Colonic mucosa (tissue), 4 donors: ENCODE measurements around the gene RPL21. TPM values are rescaled to one million over a fixed set of nuclear protein-coding genes. Genes with fewer than 3 reads are reported as not detected.

Experiments
- DNase-seq: peaks from one replicate; pipeline ENCODE4 v3.0.0-alpha.2; 2020
- H3K27ac ChIP-seq: fragments of 200-600 bp; one replicate; pipeline ENCODE4 v1.8.0; 2021
- H3K27me3 ChIP-seq: fragments of 200-600 bp; one replicate; pipeline ENCODE4 v1.8.0; 2021
- H3K36me3 ChIP-seq: fragments of 200-600 bp; one replicate; pipeline ENCODE4 v1.8.0; 2021
- H3K4me1 ChIP-seq: fragments of 200-600 bp; one replicate; pipeline ENCODE4 v1.8.0; 2021; ENCODE audit warnings: mild to moderate bottlenecking
- H3K4me3 ChIP-seq: fragments of 200-600 bp; one replicate; pipeline ENCODE4 v1.8.0; 2021
- H3K9ac ChIP-seq, 2 donors: one replicate each; pipeline ENCODE4 v1.7.0; 2013; ENCODE audit warnings: control low read depth in 2 of 2, low read depth in 2 of 2, low read length in 2 of 2
- H3K9me3 ChIP-seq: fragments of 200-600 bp; one replicate; pipeline ENCODE4 v1.8.0; 2021
- CTCF ChIP-seq: fragments of 200-600 bp; IDR thresholded peaks from one replicate; pipeline ENCODE4 v1.8.0; 2022; ENCODE audit warnings: antibody characterized with exemption, mild to moderate bottlenecking
- intact Hi-C: fragments of 100-400 bp; cut with DNase I; formaldehyde crosslinking; loops from one replicate; pipeline ENCODE4 v1.14.1; 2022
- total RNA-seq, 2 donors: library from RNA; stranded (reverse); fragmentation: NEBNext Ultra II Directional in 1 of 2; extraction: Animal tissue kit (Norgen Biotek cat#: 25700) in 1 of 2; gene quantifications; one replicate each; pipeline ENCODE4 v1.2.1, GENCODE V29; 2021
- donor health status: healthy.
- donor health status: DM: no; HTN: no; CAD: no.
- donor health status: DM: no; HTN: no; CAD: no.

The RPL21 gene
- total RNA-seq, 2 donors from 2014 or later: 795 to 929 TPM

GRCh38 chr13:27226991-27227390, 24.4 kb upstream of the RPL21 start:
- H3K36me3 ChIP-seq: no peaks in the 10 kb centered on the region
- H3K4me1 ChIP-seq: no peaks in the 10 kb centered on the region
- H3K27me3 ChIP-seq: no peaks in the 10 kb centered on the region
- DNase-seq: no peak
- no peaks in the 10 kb centered on the region for H3K9me3 ChIP-seq
- no peak overlapping the region for H3K4me3 ChIP-seq
- no peak overlapping the region for H3K27ac ChIP-seq
- intact Hi-C loops: no loop called here
- H3K9ac ChIP-seq: no peak overlapping the region
- no peak for TF ChIP-seq CTCF

- no peak overlapping the region for H3K9ac ChIP-seq
- no peaks in the 10 kb centered on the region for H3K27me3 ChIP-seq
- no peaks in the 10 kb centered on the region for H3K9me3 ChIP-seq
- no peak overlapping the region for H3K27ac ChIP-seq
- no peak for TF ChIP-seq CTCF
- no peak for DNase-seq
- no peaks in the 10 kb centered on the region for H3K4me1 ChIP-seq
- intact Hi-C loops: no loop called here
- no peaks in the 10 kb centered on the region for H3K36me3 ChIP-seq
- H3K4me3 ChIP-seq: no peak overlapping the region
Observed at GRCh38 chr13:27228131-27228530, 23.2 kb upstream of the RPL21 start.

GRCh38 chr13:27229642-27230041, 21.7 kb upstream of the RPL21 start:
- Histone ChIP-seq H3K9me3 (no peaks in the 10 kb centered on the region), H3K36me3 (no peaks in the 10 kb centered on the region), H3K4me3 (no peak overlapping the region), H3K9ac (no peak overlapping the region), H3K27me3 (no peaks in the 10 kb centered on the region), H3K4me1 (no peaks in the 10 kb centered on the region), H3K27ac (no peak overlapping the region)
- no peak for DNase-seq
- intact Hi-C loops: no loop called here
- no peak for TF ChIP-seq CTCF

DNA sequence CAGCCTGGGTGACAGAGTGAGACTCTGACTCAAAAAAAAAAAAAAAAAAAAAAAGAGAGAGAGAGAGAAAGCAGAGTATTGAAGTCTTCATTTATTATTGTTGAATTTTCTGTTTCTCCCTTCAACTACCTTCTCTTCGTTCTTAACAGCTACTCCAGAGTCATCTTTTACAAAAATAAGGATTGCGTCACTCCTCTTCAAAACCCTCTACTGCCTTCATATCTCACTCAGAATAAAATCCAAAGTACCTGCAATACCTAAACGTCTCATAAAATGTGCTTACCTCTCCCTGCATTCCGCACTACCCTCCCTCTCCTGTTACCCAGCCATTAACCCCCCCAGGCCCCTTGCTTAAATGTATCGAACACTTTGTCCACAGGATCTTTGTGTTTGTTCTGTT, 17.4 kb upstream of the RPL21 start:
- DNase-seq: no peak
- intact Hi-C loops: no loop called here
- Histone ChIP-seq H3K9ac (no peak overlapping the region), H3K4me1 (no peaks in the 10 kb centered on the region), H3K4me3 (no peak overlapping the region), H3K9me3 (no peaks in the 10 kb centered on the region), H3K27me3 (no peaks in the 10 kb centered on the region), H3K27ac (no peak overlapping the region), H3K36me3 (no peaks in the 10 kb centered on the region)
- TF ChIP-seq CTCF: no peak

GRCh38 chr13:27236478-27236877, 14.9 kb upstream of the RPL21 start:
- TF ChIP-seq CTCF: no peak
- no peaks in the 10 kb centered on the region for H3K27me3 ChIP-seq
- no peak overlapping the region for H3K4me3 ChIP-seq
- no peak for DNase-seq
- intact Hi-C loops: no loop called here
- H3K36me3 ChIP-seq: no peaks in the 10 kb centered on the region
- no peaks in the 10 kb centered on the region for H3K9me3 ChIP-seq
- no peak overlapping the region for H3K9ac ChIP-seq
- no peak overlapping the region for H3K27ac ChIP-seq
- no peaks in the 10 kb centered on the region for H3K4me1 ChIP-seq

DNA sequence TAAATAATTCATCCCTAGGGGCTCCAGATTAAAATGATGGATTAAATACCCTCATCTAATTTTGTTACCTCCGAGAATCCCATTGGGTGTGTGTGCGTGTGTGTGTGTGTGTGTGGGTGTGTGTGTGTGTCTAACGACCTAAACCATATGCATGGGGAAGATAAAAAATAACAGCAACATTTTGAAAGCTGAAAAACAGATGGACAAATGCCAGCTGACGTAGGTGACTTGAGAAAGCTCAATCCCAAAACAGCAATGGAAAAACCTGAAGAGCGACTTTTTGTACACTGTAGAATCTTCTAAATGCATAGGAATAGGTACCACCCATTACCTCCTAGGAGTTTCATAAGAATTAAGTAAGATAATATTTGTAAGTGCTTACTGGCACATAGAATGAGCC, 8.7 kb upstream of the RPL21 start:
- Histone ChIP-seq H3K27ac (no peak overlapping the region), H3K9me3 (no peaks in the 10 kb centered on the region), H3K27me3 (no peaks in the 10 kb centered on the region), H3K9ac (no peak overlapping the region), H3K36me3 (no peaks in the 10 kb centered on the region), H3K4me1 (no peaks in the 10 kb centered on the region), H3K4me3 (no peak overlapping the region)
- intact Hi-C loops: no loop called here
- no peak for DNase-seq
- no peak for TF ChIP-seq CTCF
